Measurements from ENCODE around the gene PAOX.

PAOX gene

GRCh38 chr10:133379152-133379800 lies at the start of gene PAOX:
PAOX (plus strand) TSS chr10:133379262; CDS start chr10:133379317, 55 bp downstream.
- no peak for DNase-seq

GRCh38 chr10:133329491-133330202 lies 49.4 kb upstream of the PAOX start:
- DNase-seq = peak; percentile 21

GRCh38 chr10:133332936-133333699 lies 45.9 kb upstream of the PAOX start:
- no peak for DNase-seq

- DNase-seq = no peak
These were observed 44.4 kb upstream of the PAOX start for GRCh38 chr10:133334503-133335245.

GRCh38 chr10:133335246-133336117 lies 43.6 kb upstream of the PAOX start:
- DNase-seq = no peak

- no peak for DNase-seq
These were observed 42.9 kb upstream of the PAOX start for GRCh38 chr10:133336118-133336576.

- no peak for DNase-seq
These were observed 42.3 kb upstream of the PAOX start, which contains the start of gene CALY for GRCh38 chr10:133336577-133337369. CALY (minus strand) TSS chr10:133336896; CDS start chr10:133328989, 7,907 bp downstream.

GRCh38 chr10:133337370-133337725 lies 41.7 kb upstream of the PAOX start:
- DNase-seq = no peak

- DNase-seq = no peak
These were observed 40.7 kb upstream of the PAOX start for GRCh38 chr10:133338080-133339071.

GRCh38 chr10:133339708-133340380 lies 39.2 kb upstream of the PAOX start:
- no peak for DNase-seq

- DNase-seq = no peak
These were observed 37.1 kb upstream of the PAOX start for GRCh38 chr10:133341983-133342382.

- no peak for DNase-seq
These were observed 36.1 kb upstream of the PAOX start for GRCh38 chr10:133342942-133343341.

GRCh38 chr10:133343558-133343957 lies 35.5 kb upstream of the PAOX start:
- DNase-seq = no peak

- DNase-seq = no peak
These were observed 34.8 kb upstream of the PAOX start for GRCh38 chr10:133344236-133344635.

- no peak for DNase-seq
These were observed 32.6 kb upstream of the PAOX start for GRCh38 chr10:133346413-133346812.

- DNase-seq = no peak
These were observed 31.1 kb upstream of the PAOX start for GRCh38 chr10:133347710-133348517.

GRCh38 chr10:133349160-133349568 lies 29.9 kb upstream of the PAOX start:
- no peak for DNase-seq

- no peak for DNase-seq
These were observed 29.5 kb upstream of the PAOX start for GRCh38 chr10:133349577-133350011.
